Measurements from ENCODE around the gene USF2. TPM values are rescaled to one million over a fixed set of nuclear protein-coding genes. Genes with fewer than 3 reads are reported as not detected.
A peak's percentile ranks its signal among the peaks of the same experiment; 100 is the strongest.

The USF2 gene
- total RNA-seq, 1 donor from 2014 or later, result 37.0 TPM

- no peak for DNase-seq
Observed at GRCh38 chr19:35265900-35266519, 2.8 kb upstream of the USF2 start.

- DNase-seq, result no peak
Observed at GRCh38 chr19:35266520-35267352, 2.0 kb upstream of the USF2 start.

- no peak for DNase-seq
Observed at GRCh38 chr19:35267353-35267817, 1.4 kb upstream of the USF2 start.

DNA sequence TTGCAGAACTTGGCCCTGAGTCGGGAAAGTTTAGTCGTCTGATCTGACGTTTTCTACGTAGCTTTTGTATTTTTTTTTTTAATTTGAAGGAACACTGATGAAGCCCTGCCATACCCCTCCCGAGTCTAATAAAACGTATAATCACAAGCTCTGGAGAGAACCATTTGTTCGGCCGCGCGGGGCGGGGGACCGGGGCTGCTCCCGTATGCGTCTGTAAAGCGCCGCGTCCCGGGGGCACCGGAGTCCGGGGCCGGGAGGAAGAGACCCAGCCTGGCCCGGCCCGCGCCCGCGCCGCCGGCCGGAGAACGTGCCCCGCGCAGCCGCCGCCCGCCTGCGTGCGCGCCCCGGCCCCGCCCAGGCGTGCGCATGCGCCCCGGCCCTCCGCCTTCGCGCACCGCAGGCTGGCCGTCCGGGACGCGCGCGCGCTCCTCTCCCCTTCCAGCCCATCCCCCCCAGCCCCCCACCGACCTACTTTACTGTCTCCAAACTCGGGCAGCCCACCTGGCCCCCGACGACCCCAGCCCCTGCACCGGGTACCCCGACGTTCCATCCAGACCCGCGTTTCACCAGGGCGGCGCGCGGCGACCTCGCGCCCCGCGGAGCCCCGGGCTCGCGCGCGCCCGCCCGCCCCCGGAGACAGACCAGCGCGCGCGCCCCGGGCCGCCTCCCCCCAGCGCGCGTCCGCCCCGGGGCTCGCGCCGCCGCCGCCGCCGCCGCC is 785 bp upstream of the USF2 start:
- peak; percentile 50 for DNase-seq

- peak; percentile 42 for DNase-seq
Observed at GRCh38 chr19:35269438-35270117, 816 bp downstream of the USF2 start.

DNA sequence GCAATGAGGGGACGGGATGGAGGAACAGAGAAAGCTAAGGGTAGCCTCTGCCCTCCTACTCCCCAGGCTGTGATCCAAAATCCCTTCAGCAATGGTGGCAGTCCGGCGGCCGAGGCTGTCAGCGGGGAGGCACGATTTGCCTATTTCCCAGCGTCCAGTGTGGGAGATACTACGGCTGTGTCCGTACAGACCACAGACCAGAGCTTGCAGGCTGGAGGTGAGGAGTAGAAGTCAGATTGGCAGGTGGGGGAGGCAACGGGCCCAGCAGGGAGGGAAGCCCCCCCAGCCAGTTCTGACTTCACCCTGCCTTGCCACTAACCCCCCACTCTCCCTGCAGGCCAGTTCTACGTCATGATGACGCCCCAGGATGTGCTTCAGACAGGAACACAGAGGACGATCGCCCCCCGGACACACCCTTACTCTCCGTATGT is 1.6 kb downstream of the USF2 start:
- DNase-seq, result no peak

DNA sequence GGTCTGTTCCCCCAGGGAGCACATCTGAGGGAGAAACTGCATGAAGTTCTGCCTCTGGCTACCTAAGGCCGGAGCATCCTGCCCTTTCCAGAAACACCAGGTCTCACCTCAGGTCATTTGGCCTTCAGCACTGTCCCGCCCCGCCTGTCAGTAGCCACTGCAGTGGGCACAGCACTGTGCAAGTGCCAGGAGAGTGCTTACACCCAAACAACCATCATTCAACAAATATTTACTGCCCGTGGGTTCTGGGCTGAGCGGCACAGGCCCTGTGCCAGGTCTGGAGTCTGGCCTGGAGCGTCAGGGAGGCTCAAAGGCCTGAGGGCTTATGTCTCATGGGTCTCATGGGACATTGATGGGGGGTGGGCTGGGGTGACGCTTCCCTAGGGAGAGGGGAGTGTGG is 2.8 kb downstream of the USF2 start:
- no peak for DNase-seq

- no peak for DNase-seq
Observed at GRCh38 chr19:35272122-35272719, 3.5 kb downstream of the USF2 start.

DNA sequence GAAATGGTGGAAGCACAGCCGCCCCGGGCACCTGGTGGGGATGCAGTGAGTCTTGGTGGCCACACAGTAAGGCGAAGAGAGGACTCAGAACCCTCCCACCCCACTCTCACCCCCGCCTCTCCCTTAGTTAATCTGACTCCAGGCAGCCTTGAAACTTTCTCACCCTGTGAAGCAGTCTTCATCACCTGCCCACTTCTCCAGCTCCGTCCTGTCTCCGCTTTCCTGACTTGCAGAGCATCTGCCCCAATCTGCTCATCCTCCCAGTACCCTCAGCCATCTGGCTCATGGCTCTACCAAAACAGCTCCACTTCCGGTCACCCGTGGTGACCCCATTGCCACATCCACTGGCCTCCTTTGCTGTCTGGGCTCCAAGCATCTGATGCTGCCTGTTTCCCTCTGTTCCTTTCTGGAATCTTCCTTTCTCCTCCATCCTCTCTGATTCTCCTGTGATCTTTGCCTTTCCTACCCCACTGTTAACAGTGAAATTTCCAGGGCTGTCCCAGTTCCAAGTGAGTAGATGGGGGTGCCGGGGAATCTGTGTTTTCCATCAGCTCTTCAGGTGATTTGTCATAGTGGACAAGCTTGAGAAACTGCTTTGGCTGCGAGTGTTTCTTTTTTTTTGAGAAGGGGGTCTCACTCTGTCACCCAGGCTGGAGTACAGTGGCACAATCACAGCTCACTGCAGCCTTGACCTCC is 4.3 kb downstream of the USF2 start:
- DNase-seq, result no peak

DNA sequence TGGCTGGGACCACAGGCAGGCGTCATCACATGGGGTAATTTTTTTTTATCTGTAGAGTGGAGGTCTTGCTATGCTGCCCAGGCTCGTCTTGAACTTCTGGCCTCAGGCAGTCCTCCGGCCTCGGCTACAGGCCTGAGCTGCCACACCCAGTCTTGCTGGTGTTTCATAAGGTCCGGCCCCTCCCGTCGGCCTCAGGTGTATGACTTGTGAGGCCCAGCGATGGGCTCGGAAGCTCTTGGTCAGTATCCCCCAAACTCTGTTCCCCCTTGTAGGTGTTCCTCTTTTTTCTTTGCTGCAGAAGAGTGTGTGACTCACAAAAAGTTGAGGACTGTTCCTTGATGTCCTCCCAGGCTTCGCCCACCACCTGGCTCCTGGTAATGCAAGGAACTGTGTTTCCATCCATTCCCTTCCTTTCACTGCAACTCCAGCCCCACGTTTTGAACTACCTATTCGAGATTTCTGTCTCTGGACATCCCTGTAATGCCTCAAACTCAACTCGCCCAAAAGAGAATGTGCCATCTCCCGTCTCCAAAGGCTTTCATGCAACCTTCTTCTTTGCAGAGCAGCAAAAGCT is 5.0 kb downstream of the USF2 start:
- DNase-seq, result no peak

- DNase-seq, result no peak
Observed at GRCh38 chr19:35274323-35274722, 5.6 kb downstream of the USF2 start.

GRCh38 chr19:35276706-35277281 is 8.0 kb downstream of the USF2 start:
- no peak for DNase-seq

DNA sequence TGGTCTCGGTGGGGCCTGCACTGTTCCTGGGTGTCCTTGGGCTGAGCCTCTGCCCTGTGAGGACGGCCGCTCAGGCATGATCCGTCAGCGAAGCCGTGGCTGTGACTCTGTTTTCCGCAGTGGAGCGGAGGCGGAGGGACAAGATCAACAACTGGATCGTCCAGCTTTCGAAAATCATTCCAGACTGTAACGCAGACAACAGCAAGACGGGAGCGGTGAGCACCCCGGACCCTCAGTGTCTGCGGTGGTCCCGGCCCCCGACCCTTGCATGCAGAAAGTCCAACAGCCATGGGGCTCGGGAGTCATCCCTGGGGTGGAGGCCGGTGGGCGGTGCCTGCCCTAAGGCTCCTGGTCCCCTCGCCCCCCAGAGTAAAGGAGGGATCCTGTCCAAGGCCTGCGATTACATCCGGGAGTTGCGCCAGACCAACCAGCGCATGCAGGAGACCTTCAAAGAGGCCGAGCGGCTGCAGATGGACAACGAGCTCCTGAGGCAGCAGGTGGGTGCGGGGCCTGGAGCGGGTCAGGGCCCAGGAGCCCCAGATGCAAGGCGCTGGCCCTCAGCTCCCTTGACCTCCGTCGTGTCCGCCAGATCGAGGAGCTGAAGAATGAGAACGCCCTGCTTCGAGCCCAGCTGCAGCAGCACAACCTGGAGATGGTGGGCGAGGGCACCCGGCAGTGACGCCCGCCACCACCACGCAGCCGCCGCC is 10.0 kb downstream of the USF2 start:
- DNase-seq, result no peak

DNA sequence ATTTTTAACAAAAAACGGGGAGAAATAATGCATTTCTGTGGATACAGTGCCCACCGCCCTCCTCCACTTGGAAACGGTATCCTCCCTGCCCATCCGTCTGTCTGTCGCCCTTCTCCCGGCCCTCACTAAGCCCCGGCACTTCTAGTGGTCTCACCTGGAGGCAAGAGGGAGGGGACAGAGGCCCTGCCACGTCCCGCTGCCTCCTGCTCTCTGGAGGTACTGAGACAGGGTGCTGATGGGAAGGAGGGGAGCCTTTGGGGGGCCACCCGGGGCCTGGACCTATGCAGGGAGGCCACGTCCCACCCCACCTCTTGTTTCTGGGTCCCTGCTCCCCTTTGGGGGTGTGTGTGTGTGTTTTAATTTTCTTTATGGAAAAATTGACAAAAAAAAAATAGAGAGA is 10.6 kb downstream of the USF2 start:
- DNase-seq, result no peak

DNA sequence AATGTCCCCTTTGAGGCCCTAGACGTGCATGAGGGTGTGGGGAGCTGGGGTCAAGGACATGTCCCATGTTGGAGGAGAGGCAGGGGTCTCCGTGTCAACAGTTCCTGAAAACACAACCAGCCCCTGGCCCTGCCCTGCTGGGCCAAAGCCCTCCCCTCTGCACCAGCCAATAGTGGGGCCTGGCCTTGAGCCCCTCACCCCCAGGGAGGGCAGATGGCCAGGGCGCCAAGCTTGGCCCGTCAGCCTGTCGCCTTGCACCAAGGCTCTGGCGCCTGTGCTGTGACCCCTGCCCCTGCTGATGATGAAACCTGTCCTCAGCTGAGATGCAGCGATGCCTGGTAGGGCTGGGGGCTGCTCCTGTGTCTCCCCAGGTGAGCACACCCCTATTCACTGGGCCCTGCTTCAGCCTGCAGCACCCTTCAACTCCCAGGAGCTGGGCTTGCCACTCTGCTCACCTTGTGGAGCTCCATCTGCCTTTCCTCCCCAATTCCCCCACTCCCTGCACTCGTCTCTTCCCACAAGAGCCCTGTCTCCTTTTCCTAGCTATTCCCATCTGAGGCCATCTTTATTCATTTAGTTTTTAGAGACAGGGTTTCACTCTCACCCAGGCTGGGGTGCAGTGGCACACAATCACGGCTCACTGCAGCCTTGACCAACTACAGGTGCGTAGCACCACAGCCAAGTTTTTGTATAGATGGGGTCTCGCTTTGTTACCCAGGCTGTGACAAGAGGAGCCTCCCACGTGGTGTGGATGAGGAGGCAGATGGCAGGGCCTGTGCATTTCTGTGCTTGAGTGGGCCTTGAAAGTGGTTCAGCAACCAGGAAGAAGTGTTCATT is 11.4 kb downstream of the USF2 start:
- DNase-seq, result no peak

- DNase-seq, result no peak
Observed at GRCh38 chr19:35281303-35281702, 12.5 kb downstream of the USF2 start.

- no peak for DNase-seq
Observed at GRCh38 chr19:35284153-35285094, 15.7 kb downstream of the USF2 start.

DNA sequence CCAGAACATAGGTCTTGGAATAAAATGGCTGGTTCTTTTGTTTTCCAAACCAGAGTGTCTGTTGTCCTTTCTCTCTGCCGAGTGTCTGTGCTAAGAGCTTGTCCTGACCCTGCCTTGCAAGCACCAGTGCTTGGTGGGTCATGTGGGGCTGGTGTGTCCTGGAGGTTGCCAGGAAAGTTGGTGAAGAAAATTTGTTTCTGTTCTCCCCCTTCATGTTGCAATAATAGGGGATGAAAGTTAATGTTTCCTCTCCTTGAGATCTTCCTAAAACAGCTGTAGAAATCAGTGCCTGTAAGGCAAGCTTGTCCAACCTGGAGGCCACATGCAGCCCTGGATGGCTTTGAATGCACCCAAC is 16.3 kb downstream of the USF2 start:
- DNase-seq, result no peak

Measured in skin of body (tissue), 2 donors.